SK-N-SH (cell line): ENCODE data around the gene AGAP1. TPM values are rescaled to one million over a fixed set of nuclear protein-coding genes. Genes with fewer than 3 reads are reported as not detected.

Experiments
- CTCF ChIA-PET: fragments of 300-600, 350-600 bp; formaldehyde crosslinking; extraction: SDS; loops from one replicate; lab custom pipeline; 2021; lab: Yijun Ruan, JAX
- POLR2A ChIA-PET: fragments of 350-600 bp; sonication (Branson Sonifier 250); formaldehyde crosslinking; extraction: SDS; loops from one replicate; lab custom pipeline; 2020; ENCODE audit warnings: antibody characterized with exemption, inconsistent platforms; lab: Yijun Ruan, JAX
- DNase-seq: peaks from one replicate; pipeline ENCODE4 v3.0.0; 2012
- H2AFZ ChIP-seq: fragments of 200-600 bp; sonication (generic); 2 replicates; pipeline ENCODE4 v1.8.1; 2016; ENCODE audit warnings: antibody characterized with exemption, mild to moderate bottlenecking, low read depth
- H3F3A ChIP-seq: fragments of 200-600 bp; sonication (generic); replicated peaks from 2 replicates; pipeline ENCODE3; 2016; ENCODE audit warnings: antibody characterized with exemption, mild to moderate bottlenecking; ENCODE audit not compliant: insufficient read depth
- H3K27ac ChIP-seq, 2 experiments: fragments of 200-500 bp in 1 of 2; fragments of 200-600 bp in 1 of 2; sonication (Bioruptor generic) in 1 of 2; sonication (generic), shearing (Covaris generic) in 1 of 2; 2 replicates each; pipeline versions ENCODE4 v1.5.1 to v1.6.1; 2014 to 2016; ENCODE audit warnings: low read depth in 2 of 2, inconsistent platforms in 1 of 2, low read length in 1 of 2, mild to moderate bottlenecking in 1 of 2, mixed read lengths in 1 of 2
- H3K27me3 ChIP-seq: fragments of 200-600 bp; sonication (generic), shearing (Covaris generic); 2 replicates; pipeline ENCODE4 v1.6.1; 2016; ENCODE audit warnings: mixed run types; ENCODE audit not compliant: insufficient read depth
- H3K36me3 ChIP-seq, 2 experiments: fragments of 200-500 bp in 1 of 2; fragments of 200-600 bp in 1 of 2; sonication (Bioruptor generic) in 1 of 2; sonication (generic) in 1 of 2; replicated peaks in 1 of 2; 2 replicates each; pipeline versions ENCODE3 to v1.5.1; 2014 to 2016; ENCODE audit warnings: low read length in 1 of 2, mild to moderate bottlenecking in 1 of 2; ENCODE audit not compliant: insufficient read depth in 2 of 2, control insufficient read depth in 1 of 2
- H3K4me1 ChIP-seq, 2 experiments: fragments of 200-500 bp in 1 of 2; fragments of 200-600 bp in 1 of 2; sonication (Bioruptor generic) in 1 of 2; sonication (generic), shearing (Covaris generic) in 1 of 2; 2 replicates each; pipeline versions ENCODE4 v1.5.1 to v1.6.1; 2014 to 2016; ENCODE audit warnings: low read depth in 1 of 2, low read length in 1 of 2, mixed run types in 1 of 2; ENCODE audit not compliant: insufficient read depth in 2 of 2, control insufficient read depth in 1 of 2
- H3K4me2 ChIP-seq: fragments of 200-600 bp; sonication (generic), shearing (Covaris generic); 2 replicates; pipeline ENCODE4 v1.6.1; 2017; ENCODE audit warnings: mixed run types
- H3K4me3 ChIP-seq, 2 experiments: fragments of 200-500 bp in 1 of 2; fragments of 200-600 bp in 1 of 2; sonication (Bioruptor generic) in 1 of 2; sonication (generic), shearing (Covaris generic) in 1 of 2; 2 replicates each; pipeline versions ENCODE4 v1.5.1 to v1.8.1; 2014 to 2016; ENCODE audit warnings: low read depth in 2 of 2, inconsistent platforms in 1 of 2, low read length in 1 of 2, mild to moderate bottlenecking in 1 of 2, mixed read lengths in 1 of 2, moderate library complexity in 1 of 2
- H3K79me2 ChIP-seq: fragments of 200-600 bp; sonication (generic); 2 replicates; pipeline ENCODE4 v1.8.1; 2017; ENCODE audit warnings: mild to moderate bottlenecking; ENCODE audit not compliant: insufficient read depth
- H3K9ac ChIP-seq: fragments of 200-600 bp; sonication (generic); 2 replicates; pipeline ENCODE4 v1.6.1; 2017; ENCODE audit warnings: mixed run types
- H3K9me2 ChIP-seq: fragments of 200-600 bp; sonication (generic); 2 replicates; pipeline ENCODE4 v1.6.1; 2017; ENCODE audit warnings: mixed run types
- H3K9me3 ChIP-seq: fragments of 200-600 bp; sonication (generic); 2 replicates; pipeline ENCODE4 v1.6.1; 2017; ENCODE audit warnings: mixed run types, mild to moderate bottlenecking, moderate library complexity
- H4K20me1 ChIP-seq: fragments of 200-600 bp; sonication (generic); 2 replicates; pipeline ENCODE4 v1.6.1; 2017; ENCODE audit warnings: mild to moderate bottlenecking, mixed run types; ENCODE audit not compliant: insufficient read depth
- ELF1 ChIP-seq: IDR thresholded peaks from 2 replicates; pipeline ENCODE4 v1.4.0; 2012
- EZH2phosphoT487 ChIP-seq: fragments of 200-600 bp; sonication (generic); IDR thresholded peaks from 2 replicates; pipeline ENCODE4 v1.6.1; 2017; ENCODE audit warnings: low read depth, mixed run types, mild to moderate bottlenecking, antibody characterized with exemption, moderate library complexity, borderline replicate concordance
- FOXJ3 ChIP-seq: sonication (generic); formaldehyde crosslinking; IDR thresholded peaks from 2 replicates; pipeline ENCODE4 v1.5.1; 2020; ENCODE audit warnings: mild to moderate bottlenecking, missing genetic modification reagents
- GABPA ChIP-seq: IDR thresholded peaks from 2 replicates; pipeline ENCODE4 v1.4.0; 2012; ENCODE audit warnings: low read depth, mild to moderate bottlenecking
- MXI1 ChIP-seq: IDR thresholded peaks from 2 replicates; pipeline ENCODE4 v1.6.1; 2012; ENCODE audit warnings: mild to moderate bottlenecking, low read depth, low read length, improper control_type of control experiment
- PBX3 ChIP-seq: IDR thresholded peaks from 2 replicates; pipeline ENCODE4; 2012
- POLR2AphosphoS5 ChIP-seq: IDR thresholded peaks from 2 replicates; pipeline ENCODE4 v1.6.1; 2012; ENCODE audit warnings: low read depth, low read length
- RCOR1 ChIP-seq: fragments of 150-350 bp; IDR thresholded peaks from 2 replicates; pipeline ENCODE4 v1.6.1; 2017; ENCODE audit warnings: antibody characterized with exemption, low read length
- SIN3A ChIP-seq: IDR thresholded peaks from 2 replicates; pipeline ENCODE4 v1.6.1; 2012; ENCODE audit warnings: low read depth, mild to moderate bottlenecking, low read length, moderate library complexity, borderline replicate concordance
- TCF12 ChIP-seq: IDR thresholded peaks from 2 replicates; pipeline ENCODE4 v1.4.0; 2012
- TEAD4 ChIP-seq: IDR thresholded peaks from 2 replicates; pipeline ENCODE4 v1.4.0; 2012; ENCODE audit warnings: mild to moderate bottlenecking, borderline replicate concordance; ENCODE audit not compliant: insufficient read depth
- ZBTB33 ChIP-seq: IDR thresholded peaks from 2 replicates; pipeline ENCODE4 v1.4.0; 2012; ENCODE audit warnings: low read depth, borderline replicate concordance
- WGBS: methylation state at CpG from one replicate; pipeline ENCODE4 v1.1.6; 2017; ENCODE audit warnings: low lambda C conversion rate; 5-methylcytosine and 5-hydroxymethylcytosine counted together
- polyA plus RNA-seq, 3 experiments: library from polyadenylated mRNA; depleted of rRNA; stranded (reverse); fragments of >200 nt; gene quantifications; 2 replicates each; pipeline ENCODE4 v1.2.3, GENCODE V29; 2012
- TF ChIP-seq, protein P1 (sequence below): IDR thresholded peaks from 2 replicates; pipeline ENCODE4 v1.6.1; 2012; ENCODE audit warnings: mild to moderate bottlenecking, low read depth, low read length, moderate library complexity

AGAP1 gene
- polyA plus RNA-seq, 1 of the 3 experiments (the other 2 are of a cell fraction) = 8.8 TPM

DNA sequence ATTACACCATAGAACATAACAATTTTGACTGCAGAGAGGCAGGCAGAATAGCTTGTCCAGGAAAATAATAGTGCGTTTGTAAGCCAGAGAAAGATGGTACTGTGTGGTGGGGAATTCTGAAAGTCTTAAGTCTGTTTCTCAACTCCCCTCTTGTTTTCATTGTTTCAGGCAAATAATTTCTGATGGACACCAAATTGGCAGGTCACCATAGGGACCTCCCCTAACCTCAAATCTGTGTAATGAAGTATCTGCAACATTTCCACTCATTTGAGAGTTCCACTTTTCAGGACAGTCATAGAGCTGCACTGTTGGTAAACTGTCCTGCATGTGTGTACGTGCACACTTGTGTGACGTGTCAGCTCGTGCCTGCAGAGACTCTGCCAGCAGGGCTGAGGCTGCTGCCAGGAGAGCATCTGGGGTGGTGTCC, 195.6 kb downstream of the AGAP1 start:
- H3K4me3 ChIP-seq = no peak overlapping the region
- H3K79me2 ChIP-seq = peaks cover 20% of the 10 kb centered on the region; the same call in 1 of the 2 replicates
- H3K27ac ChIP-seq = no peak overlapping the region
- H3K9ac ChIP-seq = no peak overlapping the region
- TF ChIP-seq, protein P1, sequence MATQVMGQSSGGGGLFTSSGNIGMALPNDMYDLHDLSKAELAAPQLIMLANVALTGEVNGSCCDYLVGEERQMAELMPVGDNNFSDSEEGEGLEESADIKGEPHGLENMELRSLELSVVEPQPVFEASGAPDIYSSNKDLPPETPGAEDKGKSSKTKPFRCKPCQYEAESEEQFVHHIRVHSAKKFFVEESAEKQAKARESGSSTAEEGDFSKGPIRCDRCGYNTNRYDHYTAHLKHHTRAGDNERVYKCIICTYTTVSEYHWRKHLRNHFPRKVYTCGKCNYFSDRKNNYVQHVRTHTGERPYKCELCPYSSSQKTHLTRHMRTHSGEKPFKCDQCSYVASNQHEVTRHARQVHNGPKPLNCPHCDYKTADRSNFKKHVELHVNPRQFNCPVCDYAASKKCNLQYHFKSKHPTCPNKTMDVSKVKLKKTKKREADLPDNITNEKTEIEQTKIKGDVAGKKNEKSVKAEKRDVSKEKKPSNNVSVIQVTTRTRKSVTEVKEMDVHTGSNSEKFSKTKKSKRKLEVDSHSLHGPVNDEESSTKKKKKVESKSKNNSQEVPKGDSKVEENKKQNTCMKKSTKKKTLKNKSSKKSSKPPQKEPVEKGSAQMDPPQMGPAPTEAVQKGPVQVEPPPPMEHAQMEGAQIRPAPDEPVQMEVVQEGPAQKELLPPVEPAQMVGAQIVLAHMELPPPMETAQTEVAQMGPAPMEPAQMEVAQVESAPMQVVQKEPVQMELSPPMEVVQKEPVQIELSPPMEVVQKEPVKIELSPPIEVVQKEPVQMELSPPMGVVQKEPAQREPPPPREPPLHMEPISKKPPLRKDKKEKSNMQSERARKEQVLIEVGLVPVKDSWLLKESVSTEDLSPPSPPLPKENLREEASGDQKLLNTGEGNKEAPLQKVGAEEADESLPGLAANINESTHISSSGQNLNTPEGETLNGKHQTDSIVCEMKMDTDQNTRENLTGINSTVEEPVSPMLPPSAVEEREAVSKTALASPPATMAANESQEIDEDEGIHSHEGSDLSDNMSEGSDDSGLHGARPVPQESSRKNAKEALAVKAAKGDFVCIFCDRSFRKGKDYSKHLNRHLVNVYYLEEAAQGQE = no peak
- TF ChIP-seq ELF1 (no peak), RCOR1 (no peak), EZH2phosphoT487 (no peak), GABPA (no peak), ZBTB33 (no peak), FOXJ3 (CRISPR knock-in tag) (no peak), SIN3A (no peak), PBX3 (no peak), MXI1 (no peak), POLR2AphosphoS5 (no peak), TCF12 (no peak), TEAD4 (no peak)
- WGBS = 98% methylated on average over 4 of the region's 4 CpGs
- H3K4me1 ChIP-seq = peaks cover 0 to 13% of the 10 kb centered on the region in 2 experiments; a peak in 1 of 4 replicates
- H3K9me2 ChIP-seq = no peaks in the 10 kb centered on the region
- ChIA-PET CTCF (interaction anchor here (1.0 to 1.4 kb wide), 3 partner anchors 13 to 93 kb away, joined by 3 to 5 read pairs (median 4); no protein-coding TSS in a partner anchor), POLR2A (no interaction called here)
- no peaks in the 10 kb centered on the region for H3K27me3 ChIP-seq
- H4K20me1 ChIP-seq = peaks cover 52% of the 10 kb centered on the region
- no peak overlapping the region for H2AFZ ChIP-seq
- no peaks in the 10 kb centered on the region for H3F3A ChIP-seq
- H3K9me3 ChIP-seq = no peaks in the 10 kb centered on the region
- H3K4me2 ChIP-seq = no peak overlapping the region
- H3K36me3 ChIP-seq = no peaks in the 10 kb centered on the region
- no peak for DNase-seq
